ENCODE results near the gene HMX3.

Gene HMX3

DNA sequence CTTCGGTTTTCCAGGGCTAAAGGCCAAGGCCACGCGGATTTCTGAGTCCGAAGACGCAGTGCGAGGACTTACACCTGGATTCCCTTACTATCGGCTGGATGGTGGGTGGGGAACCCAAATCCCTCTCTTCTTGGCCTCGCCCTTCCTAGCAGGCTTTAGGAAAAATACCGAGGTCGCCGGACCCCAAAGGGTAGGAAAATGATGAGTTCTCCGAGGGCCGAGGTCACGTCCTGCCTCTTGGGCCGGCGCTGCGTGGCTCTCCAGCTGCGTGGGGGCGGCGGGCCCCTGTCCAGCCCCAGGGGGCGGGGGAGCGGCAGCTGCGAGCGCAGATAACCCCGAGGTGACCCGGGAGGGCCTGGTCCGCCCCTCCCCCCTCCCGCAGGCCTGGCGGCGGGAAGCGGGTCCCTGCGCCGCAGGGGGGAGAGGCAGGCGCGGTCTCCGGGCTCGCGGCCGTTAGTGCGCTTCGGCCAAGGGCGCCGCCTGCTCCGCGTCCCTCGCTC lies 805 bp upstream of the HMX3 start:
- DNase-seq, result no peak

DNA sequence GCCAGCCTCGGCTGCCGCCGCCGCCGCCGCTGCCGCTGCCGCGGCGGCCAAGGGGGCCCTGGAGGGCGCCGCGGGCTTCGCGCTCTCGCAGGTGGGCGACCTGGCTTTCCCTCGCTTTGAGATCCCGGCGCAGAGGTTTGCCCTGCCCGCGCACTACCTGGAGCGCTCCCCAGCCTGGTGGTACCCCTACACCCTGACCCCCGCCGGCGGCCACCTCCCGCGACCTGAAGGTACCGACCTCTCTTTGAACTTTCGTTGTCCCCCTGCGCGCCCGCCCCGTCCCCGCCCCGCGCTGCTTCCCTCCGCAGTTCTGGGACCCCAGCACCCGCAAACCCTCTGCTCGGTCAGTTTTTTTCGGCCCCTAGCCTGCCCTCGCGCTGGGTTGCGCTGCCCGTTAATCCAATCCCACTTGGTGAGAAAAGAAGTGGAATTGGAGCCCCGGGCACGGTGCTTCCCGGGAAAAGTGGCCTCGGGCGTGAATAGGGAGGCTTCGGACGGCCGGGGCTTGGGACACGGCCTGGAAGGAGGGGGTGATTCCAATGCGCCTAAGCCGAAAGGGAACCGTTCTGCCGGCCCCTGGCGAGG lies 543 bp downstream of the HMX3 start:
- DNase-seq, result peak; percentile 81

DNA sequence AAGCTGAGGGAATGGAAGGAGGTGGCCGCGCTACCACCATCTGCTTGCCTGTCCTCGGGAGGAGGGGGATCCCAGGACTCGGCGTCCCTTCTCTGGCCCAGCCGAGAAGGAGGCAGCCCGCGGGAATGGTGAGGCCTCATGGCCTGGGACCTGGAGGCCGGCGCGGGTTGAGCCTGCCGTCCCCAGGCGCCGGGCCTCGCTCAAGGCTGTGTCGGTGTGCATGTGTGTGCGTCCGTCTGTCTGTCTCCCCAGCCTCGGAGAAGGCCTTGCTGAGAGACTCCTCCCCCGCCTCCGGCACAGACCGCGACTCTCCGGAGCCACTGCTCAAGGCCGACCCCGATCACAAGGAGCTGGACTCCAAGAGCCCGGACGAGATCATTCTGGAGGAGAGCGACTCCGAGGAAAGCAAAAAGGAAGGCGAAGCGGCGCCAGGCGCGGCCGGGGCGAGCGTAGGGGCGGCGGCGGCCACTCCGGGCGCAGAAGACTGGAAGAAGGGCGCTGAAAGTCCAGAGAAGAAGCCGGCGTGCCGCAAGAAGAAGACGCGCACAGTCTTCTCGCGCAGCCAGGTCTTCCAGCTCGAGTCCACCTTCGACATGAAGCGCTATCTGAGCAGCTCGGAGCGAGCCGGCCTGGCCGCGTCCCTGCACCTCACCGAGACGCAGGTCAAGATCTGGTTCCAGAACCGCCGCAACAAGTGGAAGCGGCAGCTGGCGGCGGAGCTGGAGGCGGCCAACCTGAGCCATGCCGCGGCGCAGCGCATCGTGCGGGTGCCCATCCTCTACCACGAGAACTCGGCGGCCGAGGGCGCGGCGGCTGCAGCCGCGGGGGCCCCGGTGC lies 1.3 kb downstream of the HMX3 start:
- DNase-seq, result peak; percentile 87

DNA sequence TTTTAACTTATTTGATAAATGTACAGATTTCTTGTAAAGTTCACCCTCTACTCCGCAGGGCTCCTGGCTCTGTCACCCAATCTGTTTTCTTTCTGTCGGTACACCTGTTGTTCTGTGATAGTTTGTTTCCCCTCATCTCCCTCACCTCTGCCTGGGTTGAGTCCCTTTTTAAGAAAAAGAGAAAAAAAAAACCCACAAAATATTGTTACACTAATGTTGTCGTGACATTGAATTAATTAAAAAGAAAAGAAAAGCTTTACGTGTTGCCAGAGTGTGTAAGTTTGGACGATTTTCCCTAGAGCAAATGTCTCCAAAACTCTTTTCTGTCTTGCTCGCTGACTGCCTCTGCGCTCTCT lies 3.4 kb downstream of the HMX3 start:
- no peak for DNase-seq

DNA sequence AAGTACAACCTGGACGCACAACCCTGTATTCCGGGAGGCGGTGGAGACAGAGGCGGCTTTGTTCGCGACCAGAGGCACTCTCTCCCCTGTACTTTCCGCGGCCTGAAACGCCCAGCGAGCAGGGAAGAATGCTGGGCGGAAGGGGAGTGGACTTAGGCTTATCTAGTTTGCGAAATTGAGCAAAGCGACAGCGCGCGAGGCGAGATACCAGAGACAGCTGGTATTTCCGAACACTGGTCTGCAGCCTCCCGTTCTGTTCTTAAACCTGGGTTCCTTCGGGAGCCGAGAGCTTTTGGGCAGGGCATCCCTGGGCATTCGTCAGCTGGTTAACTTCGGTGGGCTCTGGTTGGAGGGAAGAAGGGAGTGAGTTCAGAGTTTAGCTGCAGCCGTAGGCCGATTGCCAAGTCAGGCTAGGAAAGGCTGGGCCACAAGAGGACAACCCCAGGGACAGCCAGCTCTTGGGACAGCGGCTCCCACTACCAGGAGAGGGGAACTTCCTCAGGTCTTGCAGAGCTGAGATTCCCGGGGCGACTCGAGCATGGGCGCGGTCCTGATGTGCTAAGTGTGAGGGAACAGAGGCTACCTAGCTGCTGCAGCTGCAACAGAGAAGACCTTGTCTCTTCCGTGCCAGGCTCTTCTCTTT lies 3.9 kb downstream of the HMX3 start:
- peak; percentile 77 for DNase-seq

DNA sequence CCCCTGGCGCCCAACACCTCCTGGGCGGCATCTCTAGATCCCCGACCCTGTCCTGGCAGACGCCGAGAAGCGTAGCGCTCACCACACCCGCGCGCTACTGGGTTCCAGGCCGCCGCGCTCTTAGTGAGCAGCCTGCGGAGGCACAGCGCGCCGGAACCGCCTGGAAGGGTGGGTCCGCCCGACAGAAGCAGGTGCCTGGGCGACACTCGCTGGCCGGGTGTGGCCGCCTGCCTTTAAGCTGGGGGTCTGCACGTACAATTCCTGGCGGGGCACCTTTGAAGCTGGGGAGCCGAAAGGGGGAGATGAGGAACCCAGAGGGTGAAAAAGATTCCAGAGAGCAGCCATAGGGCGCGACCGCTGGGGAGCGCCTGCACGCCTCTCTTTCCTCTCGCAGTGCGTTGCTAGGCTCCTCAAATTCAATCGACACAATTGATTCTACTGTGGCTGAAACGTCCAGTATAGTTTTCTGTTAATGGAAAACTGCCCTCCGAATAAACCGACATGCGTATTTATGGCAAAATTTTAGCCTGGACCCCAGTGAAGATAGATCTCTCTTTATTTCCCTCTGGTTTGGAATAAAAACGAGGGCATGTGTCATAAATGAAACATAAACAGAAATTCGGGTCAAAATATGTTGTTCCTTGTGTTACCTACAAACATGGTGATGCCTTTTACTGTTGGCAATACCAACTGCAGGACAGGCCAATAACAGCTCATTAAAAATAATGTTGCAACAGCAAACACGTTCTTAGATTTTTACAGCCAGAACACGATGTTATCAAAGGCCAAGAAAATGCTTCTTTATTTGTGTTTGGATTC lies 4.6 kb downstream of the HMX3 start:
- peak; percentile 79 for DNase-seq

DNA sequence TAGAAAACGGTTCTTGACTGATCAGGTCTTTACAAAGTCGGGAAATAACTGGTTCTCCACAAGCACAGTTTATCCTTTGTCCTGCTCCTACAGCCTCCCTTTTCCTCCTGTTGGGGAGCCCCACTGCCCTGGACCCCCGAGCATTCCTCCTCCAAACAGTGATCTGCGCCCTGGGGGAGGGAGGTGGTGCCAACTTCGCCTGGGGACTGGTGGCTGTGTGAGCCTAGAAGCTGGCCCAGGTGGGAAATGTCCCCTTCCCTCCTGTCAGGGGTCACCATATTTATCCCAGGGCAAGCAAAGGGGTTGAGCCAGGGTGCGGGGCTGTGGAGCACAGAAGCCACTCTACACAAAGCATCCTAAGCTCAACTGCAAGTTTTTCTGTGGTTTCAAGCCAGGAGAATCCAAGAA lies 5.2 kb downstream of the HMX3 start:
- DNase-seq, result no peak

DNA sequence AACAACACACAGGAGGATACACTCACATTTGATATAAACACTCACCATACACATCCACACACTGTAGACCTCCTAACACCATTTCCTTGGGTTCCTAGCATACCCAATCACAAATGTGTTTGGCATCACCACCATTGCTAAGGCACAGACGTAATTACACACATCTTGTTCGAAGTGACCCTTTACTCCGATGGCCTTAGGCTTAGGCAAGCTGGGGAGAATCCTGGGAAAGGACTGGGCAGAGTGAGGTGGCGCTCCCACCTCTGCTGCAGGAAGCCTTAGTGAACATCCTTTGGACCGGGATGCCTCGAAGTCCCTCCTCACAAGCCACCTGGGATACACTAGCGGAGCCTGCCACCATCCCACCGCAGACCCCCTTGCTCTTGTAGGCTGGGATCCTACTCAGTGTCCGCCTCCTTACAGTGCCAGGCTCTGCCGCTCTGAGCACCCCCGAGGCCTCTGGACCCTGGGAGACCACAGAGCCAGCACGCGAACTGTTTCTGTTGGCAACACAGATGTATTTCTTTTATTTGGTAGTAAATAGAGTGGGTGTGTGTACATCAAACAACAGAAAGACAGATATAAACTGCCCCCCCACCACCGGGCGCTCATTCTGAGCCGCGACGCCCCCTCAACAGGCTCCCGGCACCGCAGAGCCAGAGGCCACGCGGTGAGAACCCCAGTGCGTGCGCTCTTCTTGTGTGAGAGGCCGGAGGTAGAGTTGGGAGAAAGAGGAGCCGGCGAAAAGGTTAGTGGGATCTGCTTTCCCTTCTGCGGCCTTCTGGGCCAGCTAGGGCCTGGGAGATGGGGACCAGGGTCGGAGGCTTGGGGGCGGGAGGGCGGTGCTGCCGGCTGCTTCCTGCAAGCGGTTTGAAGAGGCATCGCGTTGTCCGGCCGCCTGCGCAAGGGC lies 6.3 kb downstream of the HMX3 start:
- peak; percentile 27 for DNase-seq

DNA sequence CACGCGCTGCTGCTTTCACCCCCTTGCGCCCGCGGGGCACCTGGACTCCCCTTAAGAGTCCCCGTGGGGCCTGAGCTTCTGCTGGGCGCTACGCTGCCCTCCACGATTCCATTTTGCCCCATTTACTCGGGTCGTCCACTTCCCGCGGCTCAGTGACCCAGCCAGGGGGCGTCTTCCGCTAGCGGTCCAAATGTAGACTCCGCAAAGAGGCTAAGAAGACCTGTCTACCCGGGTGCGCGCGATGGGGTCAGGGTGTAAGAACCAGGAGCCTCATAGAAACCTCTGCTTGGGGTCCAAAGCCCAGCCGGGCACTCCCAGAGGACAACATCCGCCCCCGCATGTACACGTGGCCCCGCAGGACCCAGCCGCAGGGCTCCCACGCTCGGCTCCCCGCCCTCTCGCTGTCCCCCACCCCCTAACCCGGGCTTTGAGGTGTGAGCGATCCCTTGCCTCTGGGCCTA lies 7.0 kb downstream of the HMX3 start:
- DNase-seq, result peak; percentile 58

DNA sequence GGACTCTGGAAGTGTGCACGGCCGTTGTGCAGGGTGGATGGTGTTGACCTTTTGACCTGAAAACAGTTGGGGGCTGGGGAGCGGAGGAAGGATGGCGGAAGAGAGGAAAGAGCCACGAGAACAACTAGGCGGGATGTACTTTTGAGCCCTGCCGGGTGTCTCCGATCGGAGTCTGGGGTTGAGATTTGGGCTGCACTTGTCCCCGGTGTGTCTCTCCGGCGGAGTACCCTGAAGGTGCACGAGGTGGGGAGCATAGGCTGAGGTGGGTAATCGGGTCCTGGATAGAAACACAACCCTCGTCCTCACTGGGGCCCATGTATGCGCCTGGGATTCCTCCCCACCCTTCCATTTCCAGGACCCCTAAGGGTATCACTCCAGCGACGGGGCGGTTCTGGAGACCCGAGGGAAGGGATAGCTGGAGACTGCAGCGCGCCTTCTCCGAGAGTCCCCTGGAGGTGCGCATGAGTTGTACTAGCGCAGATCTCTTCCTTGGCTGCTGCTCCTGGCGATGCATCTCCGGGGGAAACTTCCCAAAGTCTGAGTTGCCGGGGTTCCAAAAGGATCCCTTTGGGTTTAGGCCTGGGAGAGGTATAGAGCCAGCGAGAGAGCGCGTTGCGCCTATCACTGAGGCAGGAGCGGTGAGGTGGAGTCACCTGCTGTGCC lies 7.5 kb downstream of the HMX3 start:
- peak; percentile 65 for DNase-seq

DNA sequence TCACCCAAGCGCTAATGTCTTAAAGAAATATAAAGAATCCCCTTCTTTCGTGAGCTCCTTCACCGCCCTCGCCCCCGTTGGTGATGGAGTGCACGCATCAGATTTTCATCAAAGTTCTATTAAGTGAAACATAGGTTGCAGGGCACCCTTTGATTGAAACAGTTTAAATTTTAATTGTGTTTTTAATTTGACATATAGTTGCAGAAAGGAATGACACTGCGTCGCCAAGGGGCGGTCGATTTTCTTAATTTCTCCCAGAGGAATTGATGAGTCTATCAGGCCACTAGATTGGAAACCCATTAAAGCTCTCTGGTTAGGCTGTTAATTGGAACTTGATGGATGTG lies 8.0 kb downstream of the HMX3 start:
- DNase-seq, result no peak

DNA sequence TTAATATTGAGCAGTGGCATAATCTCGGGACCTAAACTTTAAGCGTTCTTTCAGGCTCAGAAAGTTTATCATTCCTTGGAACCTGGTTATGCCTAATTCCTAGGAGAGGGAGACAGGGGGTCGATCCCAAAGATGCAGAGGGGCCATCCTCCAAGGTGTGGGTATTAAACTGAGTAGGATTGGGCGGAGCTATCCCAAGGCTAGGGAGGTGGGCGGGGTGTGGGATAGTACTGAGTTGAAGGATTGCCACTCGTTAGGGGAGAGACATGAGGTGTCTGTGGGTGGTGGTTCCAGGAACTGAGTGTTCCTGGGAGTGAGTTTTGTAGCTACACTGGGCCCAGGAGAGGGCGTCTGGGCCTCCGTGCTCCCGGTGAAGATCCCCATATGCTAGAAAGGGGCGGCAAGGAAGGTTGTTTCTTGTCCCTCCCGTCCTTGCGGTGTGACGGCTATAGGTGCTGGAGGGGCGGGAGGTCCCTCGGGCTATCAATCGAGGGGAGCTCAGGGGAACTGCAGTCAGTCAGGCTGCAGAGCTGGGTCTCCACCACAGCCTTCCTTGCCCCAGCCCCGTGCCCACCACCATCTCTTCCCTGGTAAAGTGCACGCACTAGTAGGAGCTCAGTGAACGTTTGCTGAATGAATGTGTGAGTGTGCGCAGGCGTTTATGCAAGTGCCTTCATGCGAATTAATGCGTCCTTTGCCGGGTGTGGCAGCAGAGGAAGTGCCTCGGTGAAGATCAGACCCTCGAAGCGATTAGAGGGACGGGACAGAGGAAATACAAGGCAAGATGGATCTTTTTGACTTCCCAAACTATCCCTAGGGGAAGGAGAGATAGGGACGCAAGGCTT lies 9.1 kb downstream of the HMX3 start:
- peak; percentile 56 for DNase-seq

DNA sequence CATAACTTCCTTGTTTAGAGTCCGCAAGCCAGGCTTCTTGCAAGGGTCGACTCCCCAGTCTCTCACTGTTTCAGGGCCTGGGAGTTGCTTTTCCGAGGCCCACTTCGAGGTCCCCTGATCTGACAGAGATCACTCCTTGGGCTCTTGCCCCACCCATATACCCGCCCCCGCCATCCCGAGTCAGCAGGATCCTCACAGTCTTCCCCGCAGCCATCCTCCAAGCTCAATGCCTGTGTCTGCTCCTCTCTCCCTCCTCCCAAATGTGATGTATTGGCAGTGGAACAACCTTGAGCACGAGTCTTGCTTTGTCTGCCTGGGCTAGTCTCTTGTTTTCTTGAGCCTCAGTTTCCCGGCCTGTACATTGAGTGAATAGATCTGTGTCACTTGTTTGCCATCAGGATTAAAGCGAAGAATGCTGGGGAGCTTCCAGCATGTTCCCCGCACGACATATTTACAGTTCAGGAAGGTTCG lies 9.8 kb downstream of the HMX3 start:
- no peak for DNase-seq

DNA sequence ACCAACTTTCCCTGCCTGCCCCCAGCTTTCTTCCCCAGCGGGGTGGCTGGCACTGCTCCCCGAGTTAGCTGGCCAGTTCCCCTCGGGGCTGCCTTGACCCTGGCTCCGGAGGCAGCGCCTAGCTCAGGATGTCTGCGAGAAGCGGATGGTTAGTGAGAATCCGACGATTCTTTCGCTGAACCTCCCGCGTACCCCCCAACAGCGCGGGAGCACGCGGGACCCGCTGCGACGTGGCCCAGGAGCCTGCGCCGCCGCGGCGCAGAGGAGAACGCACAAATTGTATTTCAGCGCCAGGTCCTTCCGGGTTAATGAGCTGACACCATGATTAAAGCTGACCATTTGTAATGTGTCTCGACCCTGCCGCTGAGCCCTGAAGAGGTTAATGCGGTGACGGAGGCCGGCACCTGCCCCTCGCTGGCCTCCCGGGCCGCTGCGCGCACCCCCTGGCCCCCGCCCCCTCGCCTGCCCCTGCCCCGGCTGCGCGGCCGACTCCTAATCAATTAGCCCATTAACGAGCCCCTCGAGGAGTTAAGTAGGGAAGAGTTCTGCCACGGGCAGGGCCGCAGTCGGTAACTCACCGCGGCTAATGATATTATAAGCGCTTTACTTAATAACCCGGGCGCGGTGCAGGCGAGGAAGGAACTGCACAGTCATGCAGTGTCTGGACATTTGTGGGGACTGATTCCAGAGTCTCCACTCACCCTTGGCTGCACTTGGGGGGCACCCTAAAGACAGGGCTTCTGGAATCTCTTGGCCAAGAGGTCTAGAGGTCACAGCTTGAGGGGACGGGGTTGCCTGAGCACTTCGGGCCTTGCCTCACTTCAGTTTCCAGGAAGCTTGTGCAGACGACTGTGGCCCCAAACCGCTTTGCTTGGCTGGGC lies 10.5 kb downstream of the HMX3 start:
- peak; percentile 60 for DNase-seq

DNA sequence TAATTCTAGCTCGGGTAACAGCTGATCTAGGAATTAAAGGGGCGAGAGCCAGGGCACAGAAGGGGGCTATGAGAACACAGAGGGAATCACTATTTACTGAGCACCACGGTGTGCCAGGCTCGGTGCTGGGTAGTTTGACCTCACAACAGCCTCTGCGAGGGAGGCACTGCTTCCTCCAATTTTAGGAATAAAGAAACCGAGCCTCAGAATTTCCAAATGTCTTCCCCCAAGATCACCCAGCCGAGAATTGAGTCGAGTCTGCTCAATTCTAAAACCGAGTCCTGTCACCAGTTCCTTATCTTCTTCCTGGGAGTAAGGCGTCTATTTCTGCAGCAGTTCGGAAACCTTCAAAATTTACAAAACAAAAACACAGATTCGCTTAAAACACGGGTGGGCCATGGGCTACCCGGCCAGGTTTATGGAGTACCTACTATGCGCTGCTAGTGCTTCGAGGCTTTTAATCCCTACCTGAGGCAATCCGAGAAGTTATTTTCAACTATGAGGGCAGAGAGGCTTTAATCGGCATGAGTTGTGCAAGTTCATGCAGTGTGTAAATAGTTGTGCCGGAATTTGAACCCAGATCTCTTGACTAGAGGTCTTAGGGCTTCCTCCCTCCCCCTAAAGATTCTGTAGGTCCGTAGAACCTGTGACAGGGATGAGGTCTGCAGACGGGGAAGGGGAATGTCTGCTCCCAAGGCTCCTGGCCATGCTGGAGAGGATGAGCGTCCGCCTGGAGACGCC lies 11.3 kb downstream of the HMX3 start:
- no peak for DNase-seq

DNA sequence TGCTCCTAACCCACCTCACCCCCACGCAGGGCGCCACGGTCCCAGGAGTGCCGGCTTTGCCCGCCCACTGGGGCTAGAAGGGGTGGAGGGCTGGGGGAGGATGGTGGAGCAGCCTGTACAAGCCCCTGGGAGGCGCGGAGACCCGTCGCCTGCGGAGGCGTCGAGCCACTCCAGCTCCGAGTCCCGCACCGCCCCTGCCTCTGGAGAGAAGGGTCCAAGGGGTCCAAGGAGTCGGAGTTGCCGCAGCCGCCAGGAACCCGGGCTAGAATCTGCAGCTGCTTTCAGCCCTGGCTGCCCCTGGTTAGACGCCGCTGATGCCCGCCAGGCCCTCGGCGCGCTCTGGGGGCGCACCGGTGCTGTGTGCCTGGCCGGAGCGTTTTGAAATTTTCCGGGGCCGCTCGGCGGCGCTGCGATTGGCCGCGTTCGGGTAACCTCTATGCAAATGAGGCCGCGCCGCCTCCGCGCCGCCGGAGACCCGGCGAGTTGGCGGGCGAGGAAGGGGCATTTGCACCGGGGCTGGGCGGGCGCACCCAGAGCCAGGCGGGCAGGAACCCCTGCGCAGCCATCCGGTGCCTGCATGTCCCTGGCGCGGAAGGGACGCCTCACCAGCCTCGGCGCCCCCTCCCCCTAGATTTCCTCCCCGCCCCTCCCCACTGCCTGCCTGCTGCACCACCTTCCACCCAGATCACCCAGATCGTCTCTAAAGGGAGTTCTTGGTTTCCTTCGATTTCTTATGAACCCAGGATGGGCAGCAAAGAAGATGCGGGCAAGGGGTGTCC lies 12.1 kb downstream of the HMX3 start, which contains the start of gene HMX2:
HMX2 (plus strand) TSS at position 502 of the 779 bp plus-strand sequence; CDS start at position 745, 243 bp downstream.
- DNase-seq, result peak; percentile 66

DNA sequence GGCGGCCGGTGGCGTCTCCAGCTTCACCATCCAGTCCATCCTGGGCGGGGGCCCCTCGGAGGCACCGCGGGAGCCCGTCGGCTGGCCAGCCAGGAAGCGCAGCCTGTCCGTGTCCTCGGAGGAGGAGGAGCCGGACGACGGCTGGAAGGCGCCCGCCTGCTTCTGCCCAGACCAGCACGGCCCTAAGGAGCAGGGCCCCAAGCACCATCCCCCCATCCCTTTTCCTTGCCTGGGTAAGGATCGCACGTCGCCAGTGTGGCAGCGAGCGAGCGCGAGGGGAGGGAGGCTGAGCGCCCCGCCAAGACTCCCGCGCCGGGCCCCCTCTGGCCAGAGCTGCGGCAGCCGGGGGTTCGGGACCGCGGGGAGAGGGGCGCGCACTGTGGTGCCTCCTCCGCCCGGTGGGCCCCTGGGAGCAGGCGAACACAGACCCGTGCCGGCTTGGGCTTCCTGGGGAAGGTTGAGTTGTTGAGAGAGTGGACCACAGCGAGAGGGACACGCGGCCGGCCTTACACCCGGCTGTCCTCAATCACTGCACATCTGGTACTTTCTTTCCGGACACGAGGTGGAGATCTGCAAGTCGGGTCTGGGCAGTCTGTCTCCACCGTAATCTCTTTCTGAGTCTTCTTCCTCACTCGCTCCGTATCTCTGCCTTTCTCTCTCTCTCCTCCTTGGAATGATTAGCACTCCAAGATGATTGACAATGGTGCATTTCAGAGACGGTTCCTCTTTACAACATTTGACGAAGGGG lies 12.8 kb downstream of the HMX3 start:
- DNase-seq, result peak; percentile 59
